GM18511 (cell line): Measurements from ENCODE around the gene FAM131C.
"Not testable (repeated sequence)": the region's sequence is repeated elsewhere in the genome, so short reads cannot be mapped to it uniquely, and the experiment has no call there.

Experiments
- ATAC-seq: cut with Tn5 transposase; IDR thresholded peaks from one replicate; pipeline ENCODE4 v1.9.1; 2021; ENCODE audit warnings: mild to moderate bottlenecking, moderate library complexity; ENCODE audit not compliant: unreplicated experiment

Gene FAM131C

GRCh38 chr1:16073490-16074119, at the start of gene FAM131C:
FAM131C (minus strand) TSS chr1:16073651; CDS start chr1:16073442, 209 bp downstream.
- no peak for ATAC-seq

DNA sequence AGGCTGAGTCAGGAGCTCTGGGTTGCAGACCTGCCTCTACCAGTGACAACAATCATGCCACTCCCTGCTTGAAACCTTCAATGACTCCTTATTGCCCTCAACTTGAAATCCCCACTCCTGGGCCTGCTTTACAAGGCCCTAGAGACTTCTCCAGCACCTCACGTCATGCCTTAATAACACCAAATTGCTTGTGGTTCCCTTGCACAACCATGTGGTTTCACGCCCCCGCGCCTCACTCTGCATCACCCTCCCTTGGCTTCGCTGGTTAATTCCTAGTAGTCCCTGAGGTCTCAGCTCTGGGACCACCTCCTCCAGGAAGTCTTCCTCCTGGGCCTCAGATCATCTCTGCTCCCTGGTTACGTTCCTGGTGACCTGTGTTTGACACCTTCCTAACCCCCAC, 49.5 kb upstream of the FAM131C start:
- no peak for ATAC-seq

- no peak for ATAC-seq
Measured at GRCh38 chr1:16122350-16122881, 49.0 kb upstream of the FAM131C start.

DNA sequence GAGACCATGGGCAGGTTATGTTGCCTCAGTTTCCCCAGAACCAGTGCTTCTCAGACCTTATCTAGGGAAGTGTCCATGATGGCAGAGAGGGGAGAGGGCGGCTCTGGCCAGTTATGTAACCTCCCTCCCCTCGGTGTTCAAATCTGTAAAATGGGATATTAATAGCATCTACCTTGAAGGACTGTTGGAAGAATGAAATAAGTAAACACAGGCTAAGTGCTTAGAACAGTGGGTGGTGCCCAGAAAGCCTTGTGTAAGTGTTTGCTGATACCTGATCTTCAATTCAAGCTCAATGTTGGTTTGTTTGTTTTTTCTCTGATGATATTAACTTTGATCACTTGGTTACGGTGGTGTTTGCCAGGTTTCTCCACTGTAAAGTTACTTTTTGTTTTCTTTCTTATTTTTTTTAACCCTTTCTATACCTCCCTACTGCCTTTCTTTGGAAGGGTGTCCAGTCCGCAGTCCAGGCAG, 47.5 kb upstream of the FAM131C start:
- ATAC-seq: no peak

- no peak for ATAC-seq
Measured at GRCh38 chr1:16120407-16120806, 47.0 kb upstream of the FAM131C start.

DNA sequence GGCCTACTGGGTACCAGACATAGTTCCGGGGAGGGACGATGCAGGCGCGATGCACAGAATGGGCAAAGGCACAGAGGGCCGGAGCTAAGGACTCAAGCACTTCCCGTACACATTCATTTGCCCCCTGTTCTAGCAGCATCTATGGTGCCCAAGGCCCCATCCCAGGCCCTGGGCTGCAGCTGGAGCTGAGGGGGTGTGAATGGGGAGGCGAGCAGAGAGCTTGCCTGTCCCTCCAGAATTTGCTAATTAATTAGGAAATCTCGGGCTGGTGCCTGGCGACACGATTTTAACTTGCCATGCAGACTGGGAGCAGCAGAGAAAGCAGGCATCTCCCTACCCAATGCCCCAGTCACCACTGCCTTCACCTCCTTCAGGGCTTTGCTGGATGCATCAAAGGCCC, 46.5 kb upstream of the FAM131C start:
- no peak for ATAC-seq

DNA sequence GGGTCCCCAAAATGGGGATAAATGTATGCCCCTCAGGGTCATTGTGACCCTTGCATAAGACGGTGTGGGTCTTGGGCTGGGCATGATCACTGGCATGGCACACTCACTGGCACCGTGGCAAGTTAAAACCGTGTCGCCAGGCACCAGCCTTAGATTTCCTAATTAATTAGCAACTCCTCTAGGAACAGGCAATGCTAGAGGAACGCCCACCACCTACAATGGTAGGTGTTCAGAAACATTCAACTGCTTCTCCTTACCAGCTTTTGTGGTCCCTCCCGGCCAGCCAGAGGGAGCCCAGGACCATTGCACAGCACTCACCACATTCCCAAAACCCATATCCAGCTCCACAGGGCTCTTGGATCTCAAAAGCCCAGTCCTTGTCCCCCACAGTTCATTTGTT, 46.1 kb upstream of the FAM131C start:
- no peak for ATAC-seq

- ATAC-seq: no peak
Measured at GRCh38 chr1:16118706-16119105, 45.3 kb upstream of the FAM131C start.

- ATAC-seq: no peak
Measured at GRCh38 chr1:16117936-16118335, 44.5 kb upstream of the FAM131C start.

- ATAC-seq: no peak
Measured at GRCh38 chr1:16117369-16117768, 43.9 kb upstream of the FAM131C start.

- ATAC-seq: no peak
Measured at GRCh38 chr1:16116625-16117024, 43.2 kb upstream of the FAM131C start.

DNA sequence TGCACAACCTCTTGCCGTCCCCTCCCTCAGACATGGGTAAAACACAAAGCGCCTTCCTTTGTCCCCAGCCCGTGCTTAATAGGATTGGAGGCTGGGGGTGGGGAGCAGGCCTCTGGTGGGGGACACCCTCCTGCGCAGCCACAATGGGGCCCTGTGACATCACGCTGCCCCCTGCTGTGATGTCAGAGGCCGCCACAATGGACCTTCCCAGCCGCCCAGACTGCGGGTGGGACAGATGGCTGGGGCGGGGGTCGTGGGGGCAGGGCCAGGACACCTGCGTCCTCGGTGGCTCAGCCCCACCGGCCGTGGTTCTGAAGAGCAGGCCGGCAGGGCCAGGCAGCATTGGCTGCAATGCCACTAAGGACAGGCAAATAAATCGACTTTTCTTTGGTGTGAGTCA, 42.6 kb upstream of the FAM131C start:
- ATAC-seq: no peak

DNA sequence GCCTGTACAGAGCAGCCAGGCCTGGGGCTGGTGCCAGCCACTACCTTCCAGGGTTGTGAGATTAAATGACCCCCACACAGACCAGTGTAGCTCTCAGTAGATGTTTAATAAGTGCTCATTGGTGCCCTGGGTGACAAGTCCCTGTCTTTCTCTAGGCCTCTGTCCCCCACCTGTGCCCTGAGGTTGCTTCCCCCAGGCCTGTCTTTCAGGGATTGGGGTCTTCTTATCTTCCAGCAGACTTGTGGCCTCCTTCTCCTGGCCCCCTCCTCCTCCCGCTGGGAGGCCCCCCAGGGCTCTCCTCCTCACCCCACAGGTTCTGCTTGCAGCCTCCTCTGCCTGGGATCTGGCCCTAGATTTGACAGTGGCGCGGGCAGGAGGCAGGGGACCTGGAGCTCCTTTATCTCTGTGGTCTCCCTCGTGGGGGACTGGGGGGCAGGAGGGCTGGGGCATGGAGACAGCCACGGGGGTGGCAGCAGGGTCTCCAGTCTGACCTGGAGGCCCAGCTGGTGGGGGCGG, 42.1 kb upstream of the FAM131C start:
- ATAC-seq: no peak

DNA sequence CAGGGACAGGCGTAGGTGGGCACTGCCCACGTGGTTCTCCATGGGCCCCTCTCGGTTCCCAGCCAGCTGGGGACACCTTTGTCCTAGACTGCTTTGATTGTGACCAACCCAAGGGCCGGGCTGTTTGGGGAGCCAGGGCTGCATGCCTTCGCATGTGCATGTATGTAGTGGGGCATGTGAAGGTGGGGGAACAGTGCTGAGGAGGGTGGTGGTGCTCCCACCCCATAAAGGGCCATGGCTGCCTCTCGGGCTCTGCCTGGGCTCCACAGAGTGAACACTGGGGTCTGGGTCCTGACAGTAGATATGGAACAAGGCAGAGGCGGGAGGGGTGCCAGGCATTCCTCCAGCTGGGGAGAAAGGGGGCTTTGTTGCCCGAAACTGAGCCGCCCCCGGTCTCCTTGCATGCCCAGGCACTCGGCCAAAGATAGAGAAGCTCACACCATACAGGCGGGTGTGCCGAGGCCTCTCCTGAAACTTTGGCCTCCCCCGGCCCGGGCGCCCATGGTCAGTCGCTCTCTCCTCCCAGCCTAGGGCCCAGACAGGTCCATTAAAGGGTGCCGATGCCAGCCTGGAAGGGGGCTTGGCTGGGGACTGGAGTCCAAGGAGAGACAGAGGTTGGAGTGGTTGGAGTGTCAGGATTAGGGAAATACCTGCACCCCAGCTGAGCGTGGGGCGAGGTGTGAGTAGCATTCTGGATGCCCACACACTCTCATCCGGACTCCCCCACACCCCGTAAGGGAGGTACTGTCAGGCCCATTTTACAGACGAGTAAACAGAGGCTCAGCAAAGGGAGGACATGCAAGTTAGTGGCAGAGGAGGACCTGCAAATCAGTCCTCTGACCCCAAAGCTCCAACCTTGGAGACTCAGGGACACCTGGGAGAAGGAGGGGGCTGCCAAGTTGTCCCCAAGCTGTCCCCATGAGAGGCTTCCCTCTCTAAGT, 41.3 kb upstream of the FAM131C start:
- ATAC-seq: no peak

- ATAC-seq: no peak
Measured at GRCh38 chr1:16112596-16113555, 39.4 kb upstream of the FAM131C start.

- no peak for ATAC-seq
Measured at GRCh38 chr1:16111771-16112595, 38.5 kb upstream of the FAM131C start.

DNA sequence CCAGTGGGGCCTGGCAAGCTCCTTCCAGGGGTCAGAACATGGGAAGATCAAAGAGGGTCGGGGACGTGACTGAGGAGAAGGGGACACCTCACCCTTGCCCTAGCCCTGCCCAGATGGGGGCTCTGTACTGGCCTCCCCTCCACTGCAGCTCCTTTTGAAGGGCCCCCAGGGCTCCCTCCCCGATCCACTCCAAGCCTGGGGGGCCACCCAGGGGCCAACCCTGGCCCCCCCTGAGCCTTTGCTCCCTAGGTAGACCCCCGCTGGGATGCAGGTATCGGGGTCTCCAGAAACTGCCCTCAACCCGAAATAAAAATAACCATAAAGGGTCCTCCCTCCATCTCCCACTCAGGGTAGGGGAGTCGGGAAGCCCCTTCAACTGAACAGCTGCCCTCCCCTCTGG, 37.4 kb upstream of the FAM131C start:
- ATAC-seq: no peak

DNA sequence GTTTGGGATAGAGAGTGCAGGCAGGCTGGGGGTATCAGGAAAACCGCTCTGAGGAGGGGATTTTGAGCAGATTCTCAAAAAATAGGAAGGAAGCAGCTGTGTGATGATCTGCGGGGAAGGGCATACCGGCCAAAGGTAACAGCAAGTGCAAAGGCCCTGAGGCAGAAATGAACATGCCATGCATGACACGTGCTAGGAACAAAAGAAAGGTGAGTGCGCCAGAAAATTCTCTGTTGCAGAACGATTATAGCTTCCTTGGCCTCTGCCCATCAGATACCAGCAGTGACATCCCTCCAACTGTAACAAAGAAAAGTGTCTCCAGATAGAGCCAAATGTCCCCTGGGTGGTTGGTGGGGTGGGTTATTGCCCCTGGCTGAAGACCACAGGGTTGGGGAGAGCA, 37.0 kb upstream of the FAM131C start:
- no peak for ATAC-seq

DNA sequence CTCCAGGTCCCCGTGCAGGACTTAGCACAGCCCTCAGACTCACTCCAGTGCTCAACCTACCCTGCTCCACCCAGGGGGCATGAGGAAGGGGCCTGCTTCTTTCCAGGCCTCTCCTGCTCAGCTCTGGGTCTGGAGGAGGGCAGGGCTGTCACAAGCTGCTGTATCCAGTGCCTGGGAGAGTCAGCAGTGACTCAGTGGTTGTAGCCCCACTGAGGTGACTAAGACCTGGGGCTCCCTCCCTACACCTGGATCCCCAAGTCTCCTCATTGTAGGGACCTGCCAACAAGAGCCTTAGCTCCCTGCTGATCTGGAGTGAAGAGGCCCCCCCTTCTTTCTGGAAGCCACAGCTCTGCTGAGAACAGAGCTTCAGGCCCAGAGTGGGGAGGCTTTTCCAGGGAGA, 36.1 kb upstream of the FAM131C start:
- ATAC-seq: no peak

DNA sequence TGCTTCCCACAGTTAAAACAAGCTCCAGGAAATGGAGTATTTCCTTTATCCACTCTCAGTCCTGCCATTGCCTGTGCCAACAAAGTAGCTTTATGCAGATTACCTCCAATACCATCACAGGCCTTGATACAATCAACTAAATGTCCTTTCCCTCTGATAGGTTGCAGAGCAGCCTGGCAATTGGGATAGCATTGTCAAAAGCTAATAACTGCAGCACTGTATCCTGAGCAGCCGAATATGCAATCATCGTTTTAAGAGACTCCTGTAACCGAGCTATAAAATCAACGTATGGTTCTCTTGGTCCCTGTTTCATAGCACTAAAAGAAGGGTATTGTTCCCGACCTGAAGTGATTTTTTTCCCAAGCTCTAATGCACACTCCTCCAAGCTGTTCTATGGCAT, 33.6 kb upstream of the FAM131C start:
- ATAC-seq: not testable (repeated sequence)
